ENCODE results near the gene FSD1L. TPM values are rescaled to one million over a fixed set of nuclear protein-coding genes. Genes with fewer than 3 reads are reported as not detected.
"Not testable (repeated sequence)": the region's sequence is repeated elsewhere in the genome, so short reads cannot be mapped to it uniquely, and the experiment has no call there.

Gene FSD1L
- total RNA-seq, 1 experiment from 2014 or later, result 5.5 TPM

DNA sequence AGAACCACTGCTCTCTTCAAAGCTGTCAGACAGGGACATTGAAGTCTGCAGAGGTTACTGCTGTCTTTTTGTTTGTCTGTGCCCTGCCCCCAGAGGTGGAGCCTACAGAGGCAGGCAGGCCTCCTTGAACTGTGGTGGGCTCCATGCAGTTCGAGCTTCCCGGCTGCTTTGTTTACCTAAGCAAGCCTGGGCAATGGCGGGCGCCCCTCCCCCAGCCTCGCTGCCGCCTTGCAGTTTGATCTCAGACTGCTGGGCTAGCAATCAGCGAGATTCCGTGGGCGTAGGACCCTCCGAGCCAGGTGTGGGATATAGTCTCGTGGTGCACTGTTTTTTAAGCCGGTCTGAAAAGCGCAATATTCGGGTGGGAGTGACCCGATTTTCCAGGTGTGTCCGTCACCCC, 133.7 kb downstream of the FSD1L start:
- not testable (repeated sequence) for H3K4me1 ChIP-seq (ENCODE audit: insufficient read depth, low read length); H4K8ac ChIP-seq (replicated peaks; ENCODE audit: insufficient read length, low read depth, low read length); H2BK5ac ChIP-seq (ENCODE audit: insufficient read length, low read length); H3K79me1 ChIP-seq (ENCODE audit: insufficient read depth, low read depth, low read length, poor library complexity, severe bottlenecking); H3K27me3 Mint-ChIP-seq (ENCODE audit: low read depth); H4K91ac ChIP-seq (ENCODE audit: insufficient read length, low read depth, low read length); H2BK20ac ChIP-seq (ENCODE audit: low read depth, low read length, poor library complexity, severe bottlenecking); H2AFZ ChIP-seq (ENCODE audit: low read length); H3K27ac ChIP-seq (ENCODE audit: insufficient read length, low read depth, low read length); H4K20me1 ChIP-seq (ENCODE audit: control insufficient read depth, insufficient read depth, insufficient read length); H3K79me2 ChIP-seq (ENCODE audit: insufficient read depth, low read length); H2AK5ac ChIP-seq (ENCODE audit: insufficient read length, low read length); H3K23me2 ChIP-seq (ENCODE audit: insufficient read length, low read depth, low read length, poor library complexity, severe bottlenecking); H3K23ac ChIP-seq (ENCODE audit: insufficient read length, low read depth, low read length); H3T11ph ChIP-seq (ENCODE audit: low read length); H2BK120ac ChIP-seq (ENCODE audit: low read depth, low read length, poor library complexity, severe bottlenecking); H3K27me3 ChIP-seq (ENCODE audit: insufficient read depth, low read length); H3K9me3 ChIP-seq (ENCODE audit: control insufficient read depth, low read depth, low read length); H2BK12ac ChIP-seq (ENCODE audit: insufficient read length, low read depth, low read length); H3K56ac ChIP-seq (ENCODE audit: insufficient read length, low read depth, low read length); H2BK15ac ChIP-seq (ENCODE audit: low read depth, low read length); H3K4me1 Mint-ChIP-seq; H3K4ac ChIP-seq (ENCODE audit: low read depth, low read length); H3K9me3 Mint-ChIP-seq; H4K5ac ChIP-seq (ENCODE audit: insufficient read length, low read depth, low read length)
- Histone ChIP-seq H3K14ac (ENCODE audit: insufficient read depth, low read length) (peak overlapping the region; percentile 87; the same call in 1 of the 2 replicates), H3K9ac (ENCODE audit: extremely low read depth, insufficient read length, low read length) (peak overlapping the region; percentile 76), H3K18ac (ENCODE audit: insufficient read length, low read depth, low read length) (peak overlapping the region; percentile 82), H3K4me2 (ENCODE audit: insufficient read depth, insufficient read length, low read length) (peak overlapping the region; percentile 33)
- no CpG with 5 or more reads among the region's 16 CpGs for WGBS (ENCODE audit: extremely low coverage, insufficient read length, low lambda C conversion rate)
- H3K4me3 Mint-ChIP-seq, result peak overlapping the region; percentile 67 to 72
- peak; percentile 52 for DNase-seq
- peak overlapping the region; percentile 70 to 96 (median 94); a peak in 4 of 7 replicates for H3K27ac Mint-ChIP-seq
- H3K36me3 Mint-ChIP-seq (ENCODE audit: insufficient read depth in 1 of 3, low read depth in 3 of 3), result peaks cover 9 to 12% (median 10%) of the 10 kb centered on the region in 3 experiments

Measured in H9 (cell line).